Measurements from ENCODE around the gene CBARP. TPM values are rescaled to one million over a fixed set of nuclear protein-coding genes. Genes with fewer than 3 reads are reported as not detected.
A peak's percentile ranks its signal among the peaks of the same experiment; 100 is the strongest.

The CBARP gene
- polyA plus RNA-seq, 1 experiment = 1.6 TPM

GRCh38 chr19:1214862-1215731 is 22.7 kb downstream of the CBARP start:
- H3K36me3 ChIP-seq (ENCODE audit: control insufficient read depth, insufficient read depth, low read length) = peaks cover 7% of the 10 kb centered on the region
- no peak for DNase-seq (ENCODE audit: low read depth)
- TF ChIP-seq CTCF (IDR thresholded peaks at IDR 0.05; ENCODE audit: insufficient read depth, low read depth, low read length) = peak; percentile 19
- POLR2A ChIA-PET = interaction anchor here (0.7 kb wide), 1 partner anchor 52 kb away, joined by 4 read pairs; no protein-coding TSS in a partner anchor
- CTCF ChIA-PET = interaction anchor here (0.6 to 2.5 kb wide), 5 partner anchors 11 to 51 kb away, joined by 3 to 8 read pairs (median 6); no protein-coding TSS in a partner anchor
- H3K27me3 ChIP-seq (ENCODE audit: control insufficient read depth, insufficient read depth, low read length) = no peaks in the 10 kb centered on the region
- no peak overlapping the region for H3K4me3 ChIP-seq (ENCODE audit: low read depth, low read length)

- CTCF ChIA-PET = interaction anchor here (0.9 to 1.7 kb wide), 4 partner anchors 9 to 101 kb away, joined by 3 to 6 read pairs (median 4); no protein-coding TSS in a partner anchor
These were observed 23.4 kb downstream of the CBARP start for GRCh38 chr19:1214299-1214861.

GRCh38 chr19:1213391-1214286 is 24.2 kb downstream of the CBARP start:
- ChIA-PET POLR2A (no interaction called here), CTCF (interaction anchor here (0.9 to 1.7 kb wide), 4 partner anchors 9 to 100 kb away, joined by 3 to 6 read pairs (median 4); no protein-coding TSS in a partner anchor)
- peak; percentile 51 for DNase-seq (ENCODE audit: low read depth)
- H3K36me3 ChIP-seq (ENCODE audit: control insufficient read depth, insufficient read depth, low read length) = peaks cover 11% of the 10 kb centered on the region
- no peaks in the 10 kb centered on the region for H3K27me3 ChIP-seq (ENCODE audit: control insufficient read depth, insufficient read depth, low read length)
- H3K4me3 ChIP-seq (ENCODE audit: low read depth, low read length) = no peak overlapping the region
- TF ChIP-seq CTCF (IDR thresholded peaks at IDR 0.05; ENCODE audit: insufficient read depth, low read depth, low read length) = 0 out of 2 replicates have a peak, but pooled peaks have one; percentile 2

More at GRCh38 chr19:1214299-1214861, 23.4 kb downstream of the CBARP start:
- TF ChIP-seq CTCF (IDR thresholded peaks at IDR 0.05; ENCODE audit: insufficient read depth, low read depth, low read length) = no peak
- POLR2A ChIA-PET = no interaction called here
- no peaks in the 10 kb centered on the region for H3K27me3 ChIP-seq (ENCODE audit: control insufficient read depth, insufficient read depth, low read length)
- peaks cover 9% of the 10 kb centered on the region for H3K36me3 ChIP-seq (ENCODE audit: control insufficient read depth, insufficient read depth, low read length)
- no peak for DNase-seq (ENCODE audit: low read depth)
- H3K4me3 ChIP-seq (ENCODE audit: low read depth, low read length) = no peak overlapping the region

- Histone ChIP-seq H3K27me3 (ENCODE audit: control insufficient read depth, insufficient read depth, low read length) (no peaks in the 10 kb centered on the region), H3K4me3 (ENCODE audit: low read depth, low read length) (no peak overlapping the region), H3K36me3 (ENCODE audit: control insufficient read depth, insufficient read depth, low read length) (peaks cover 10% of the 10 kb centered on the region)
- POLR2A ChIA-PET = interaction anchor here (0.6 kb wide), 1 partner anchor 8 kb away, joined by 4 read pairs; no protein-coding TSS in a partner anchor
- no peak for TF ChIP-seq CTCF (IDR thresholded peaks at IDR 0.05; ENCODE audit: insufficient read depth, low read depth, low read length)
- DNase-seq (ENCODE audit: low read depth) = no peak
- CTCF ChIA-PET = interaction anchor here (0.6 to 1.4 kb wide), 4 partner anchors 9 to 212 kb away, joined by 3 to 7 read pairs (median 4); no protein-coding TSS in a partner anchor
These were observed 26.1 kb downstream of the CBARP start for GRCh38 chr19:1211494-1212234.
